Liver (tissue), 9 donors: ENCODE measurements around the gene LYSMD2. TPM values are rescaled to one million over a fixed set of nuclear protein-coding genes. Genes with fewer than 3 reads are reported as not detected.

Experiments used
- DNase-seq: peaks from one replicate; pipeline ENCODE4 v3.0.0-alpha.2; 2017; ENCODE audit warnings: low spot score
- H3K27ac ChIP-seq, 2 donors: one replicate each; pipeline ENCODE4 v1.7.0; 2013; ENCODE audit warnings: inconsistent platforms in 2 of 2, low read length in 2 of 2, control low read depth in 1 of 2, low read depth in 1 of 2, mild to moderate bottlenecking in 1 of 2
- H3K27me3 ChIP-seq, 4 donors: one replicate each; pipeline versions ENCODE4 v1.6.1 to v1.7.0; 2013; ENCODE audit warnings: low read length in 3 of 4, inconsistent platforms in 1 of 4, mild to moderate bottlenecking in 1 of 4, moderate library complexity in 1 of 4; ENCODE audit not compliant: control insufficient read depth in 4 of 4, insufficient read depth in 4 of 4
- H3K36me3 ChIP-seq, 4 donors: one replicate each; pipeline versions ENCODE4 v1.6.1 to v1.7.0; 2013; ENCODE audit warnings: low read length in 3 of 4, mild to moderate bottlenecking in 3 of 4, low read depth in 1 of 4, moderate library complexity in 1 of 4; ENCODE audit not compliant: control insufficient read depth in 4 of 4, insufficient read depth in 3 of 4
- H3K4me1 ChIP-seq, 4 donors: one replicate each; pipeline versions ENCODE4 v1.6.1 to v1.7.0; 2013; ENCODE audit warnings: low read length in 3 of 4, mild to moderate bottlenecking in 3 of 4, moderate library complexity in 1 of 4; ENCODE audit not compliant: control insufficient read depth in 4 of 4, insufficient read depth in 4 of 4
- H3K4me3 ChIP-seq, 3 donors: one replicate each; pipeline versions ENCODE4 v1.6.1 to v1.7.0; 2013; ENCODE audit warnings: low read length in 3 of 3, control low read depth in 1 of 3, low read depth in 1 of 3, mild to moderate bottlenecking in 1 of 3
- H3K9ac ChIP-seq, 2 donors: one replicate each; pipeline ENCODE4 v1.7.0; 2013; ENCODE audit warnings: low read length in 2 of 2, mild to moderate bottlenecking in 2 of 2, moderate library complexity in 2 of 2, control low read depth in 1 of 2, low read depth in 1 of 2
- H3K9me3 ChIP-seq, 4 donors: one replicate each; pipeline versions ENCODE4 v1.6.1 to v1.7.0; 2013; ENCODE audit warnings: low read length in 3 of 4; ENCODE audit not compliant: control insufficient read depth in 4 of 4
- ATF3 ChIP-seq: IDR thresholded peaks from 2 replicates; pipeline ENCODE4 v1.6.1; 2016; ENCODE audit warnings: antibody characterized with exemption
- CTCF ChIP-seq: fragments of 150-350 bp; IDR thresholded peaks from 2 replicates; pipeline ENCODE4 v1.5.1; 2017; ENCODE audit warnings: improper control_type of control experiment, low read depth, low read length; ENCODE audit not compliant: missing input control
- EGR1 ChIP-seq, 2 donors: IDR thresholded peaks; 2 replicates each; pipeline ENCODE4 v1.6.1; 2016 to 2018; ENCODE audit warnings: antibody characterized with exemption in 2 of 2, low read depth in 2 of 2
- FOXA1 ChIP-seq: IDR thresholded peaks from 2 replicates; pipeline ENCODE4 v1.6.1; 2016; ENCODE audit warnings: antibody characterized with exemption
- FOXA2 ChIP-seq: IDR thresholded peaks from 2 replicates; pipeline ENCODE4 v1.6.1; 2016; ENCODE audit warnings: antibody characterized with exemption
- GABPA ChIP-seq, 2 donors: IDR thresholded peaks in 1 of 2; conservative IDR thresholded peaks in 1 of 2; 2 replicates each; pipeline ENCODE4 v1.6.1; 2016; ENCODE audit warnings: antibody characterized with exemption in 2 of 2, mild to moderate bottlenecking in 1 of 2, moderate library complexity in 1 of 2
- HNF4A ChIP-seq, 2 donors: conservative IDR thresholded peaks; 2 replicates each; pipeline ENCODE4 v1.6.1; 2016; ENCODE audit warnings: antibody characterized with exemption in 2 of 2, mild to moderate bottlenecking in 2 of 2
- HNF4G ChIP-seq: IDR thresholded peaks from 2 replicates; pipeline ENCODE4 v1.6.1; 2016; ENCODE audit warnings: antibody characterized with exemption
- JUND ChIP-seq, 2 donors: IDR thresholded peaks; 2 replicates each; pipeline ENCODE4 v1.6.1; 2016; ENCODE audit warnings: antibody characterized with exemption in 2 of 2
- NR2F2 ChIP-seq: IDR thresholded peaks from 2 replicates; pipeline ENCODE4 v1.6.1; 2016; ENCODE audit warnings: antibody characterized with exemption
- RAD21 ChIP-seq, 2 donors: IDR thresholded peaks; 2 replicates each; pipeline ENCODE4 v1.6.1; 2016; ENCODE audit warnings: antibody characterized with exemption in 2 of 2, mild to moderate bottlenecking in 2 of 2
- REST ChIP-seq: IDR thresholded peaks from 2 replicates; pipeline ENCODE4 v1.6.1; 2016; ENCODE audit warnings: antibody characterized with exemption, mild to moderate bottlenecking
- RXRA ChIP-seq, 2 donors: IDR thresholded peaks; 2 replicates each; pipeline ENCODE4 v1.6.1; 2017 to 2018; ENCODE audit warnings: antibody characterized with exemption in 2 of 2, mild to moderate bottlenecking in 1 of 2
- SP1 ChIP-seq: IDR thresholded peaks from 2 replicates; pipeline ENCODE4 v1.6.1; 2018; ENCODE audit warnings: antibody characterized with exemption, mild to moderate bottlenecking
- TAF1 ChIP-seq: conservative IDR thresholded peaks from 2 replicates; pipeline ENCODE4 v1.6.1; 2016; ENCODE audit warnings: antibody characterized with exemption, mild to moderate bottlenecking
- YY1 ChIP-seq: IDR thresholded peaks from 2 replicates; pipeline ENCODE4 v1.6.1; 2016; ENCODE audit warnings: antibody characterized with exemption, mild to moderate bottlenecking
- ZBTB33 ChIP-seq: IDR thresholded peaks from 2 replicates; pipeline ENCODE4 v1.6.1; 2016; ENCODE audit warnings: antibody characterized with exemption
- WGBS: extraction: QIAGEN DNeasy Blood & Tissue Kit; methylation state at CpG from one replicate; pipeline ENCODE4 v1.1.7; 2013; 5-methylcytosine and 5-hydroxymethylcytosine counted together
- polyA plus RNA-seq, 2 donors: library from polyadenylated mRNA; stranded (reverse) in 1 of 2; unstranded in 1 of 2; fragments of 200-250 nt in 1 of 2; fragments of >200 nt in 1 of 2; fragmentation: Nextera tagmentation in 1 of 2; extraction: Ambion mirVana in 1 of 2; gene quantifications; one replicate each; pipeline versions ENCODE4 v1.2.1 to v1.2.3, GENCODE V29; 2013 to 2015
- total RNA-seq, 2 donors: library from RNA; depleted of rRNA; stranded (reverse); fragments of >200 nt; gene quantifications; one replicate each; pipeline ENCODE4 v1.2.3, GENCODE V29; 2014
- donor health status: healthy.
- donor health status: healthy.
- donor health status: healthy.
- donor health status: healthy.
- donor health status: healthy.

Gene LYSMD2
- total and polyA plus RNA-seq, 4 donors, result 5.2 to 9.4 (median 6.5) TPM

- H3K4me3 ChIP-seq, result no peak overlapping the region
- no peaks in the 10 kb centered on the region for H3K9me3 ChIP-seq
- peaks cover 0 to 5% (median 2%) of the 10 kb centered on the region in 4 donors for H3K36me3 ChIP-seq
- H3K9ac ChIP-seq, result no peak overlapping the region
- TF ChIP-seq TAF1, result no peak
- no peak overlapping the region for H3K27ac ChIP-seq
- no peaks in the 10 kb centered on the region for H3K27me3 ChIP-seq
- WGBS, result 72% methylated on average over 3 of the region's 3 CpGs
- peaks cover 0 to 7% (median 2%) of the 10 kb centered on the region in 4 donors for H3K4me1 ChIP-seq
- DNase-seq, result no peak
These were observed 18.7 kb downstream of the LYSMD2 start for GRCh38 chr15:51718746-51719145.

GRCh38 chr15:51718219-51718618 is 19.2 kb downstream of the LYSMD2 start:
- WGBS, result 77% methylated on average over 4 of the region's 4 CpGs
- Histone ChIP-seq H3K4me3 (no peak overlapping the region), H3K27me3 (no peaks in the 10 kb centered on the region), H3K27ac (no peak overlapping the region), H3K9ac (no peak overlapping the region), H3K4me1 (peaks cover 0 to 7% (median 2%) of the 10 kb centered on the region in 4 donors), H3K36me3 (peaks cover 0 to 5% (median 2%) of the 10 kb centered on the region in 4 donors), H3K9me3 (no peaks in the 10 kb centered on the region)
- DNase-seq, result no peak
- TF ChIP-seq REST (no peak), RXRA (IDR thresholded peaks at IDR 0.05) (no peak), FOXA2 (no peak), EGR1 (IDR thresholded peaks at IDR 0.05; ENCODE audit: low read depth in 2 of 2) (no peak), SP1 (no peak), RAD21 (IDR thresholded peaks at IDR 0.05) (no peak), GABPA (IDR thresholded peaks at IDR 0.05 in 1 of 2, conservative IDR thresholded peaks at IDR 0.05 in 1 of 2) (no peak), ATF3 (no peak), HNF4G (no peak), NR2F2 (no peak)

GRCh38 chr15:51714911-51715310 is 22.5 kb downstream of the LYSMD2 start:
- no peak overlapping the region for H3K27ac ChIP-seq
- H3K4me1 ChIP-seq, result no peaks in the 10 kb centered on the region
- 91% methylated on average over 1 of the region's 1 CpG for WGBS
- DNase-seq, result no peak
- no peaks in the 10 kb centered on the region for H3K36me3 ChIP-seq
- H3K9ac ChIP-seq, result no peak overlapping the region
- TF ChIP-seq RAD21 (IDR thresholded peaks at IDR 0.05) (no peak), EGR1 (IDR thresholded peaks at IDR 0.05; ENCODE audit: low read depth in 2 of 2) (no peak), ATF3 (no peak), JUND (IDR thresholded peaks at IDR 0.05) (no peak), FOXA1 (no peak), ZBTB33 (no peak), HNF4A (conservative IDR thresholded peaks at IDR 0.05) (no peak), YY1 (no peak), FOXA2 (no peak), CTCF (no peak), REST (no peak), TAF1 (no peak), RXRA (IDR thresholded peaks at IDR 0.05) (no peak)
- H3K4me3 ChIP-seq, result no peak overlapping the region
- no peaks in the 10 kb centered on the region for H3K27me3 ChIP-seq
- H3K9me3 ChIP-seq, result no peaks in the 10 kb centered on the region
